Naive thymus-derived CD4-positive, alpha-beta T cell (primary cell): ENCODE data around the gene GALNT2. TPM values are rescaled to one million over a fixed set of nuclear protein-coding genes. Genes with fewer than 3 reads are reported as not detected.

Experiments
- ATAC-seq: fragments of 150-1000 bp; cut with Tn5 transposase; 2 replicates; pipeline ENCODE4 v1.10.0; 2021; ENCODE audit warnings: mild to moderate bottlenecking, moderate library complexity
- CTCF ChIA-PET: fragments of 350-600 bp; sonication (Branson Sonifier 250); formaldehyde crosslinking; loops from one replicate; lab custom pipeline; 2021; ENCODE audit warnings: antibody characterized with exemption; lab: Charles Lee
- POLR2A ChIA-PET: fragments of 350-600 bp; sonication (Branson Sonifier 250); formaldehyde crosslinking; loops from one replicate; lab custom pipeline; 2021; ENCODE audit warnings: antibody characterized with exemption, inconsistent platforms; lab: Charles Lee
- DNase-seq, 9 donors: peaks; one replicate each; pipeline versions ENCODE4 v3.0.0 to v3.0.0-alpha.2; 2020 to 2022; ENCODE audit warnings: mixed read lengths in 1 of 9
- H3K27ac ChIP-seq: one replicate; pipeline ENCODE4 v1.7.0; 2013; ENCODE audit warnings: mild to moderate bottlenecking, low read depth, low read length, moderate library complexity
- H3K27me3 ChIP-seq, 2 donors: one replicate each; pipeline ENCODE4 v1.7.0; 2013; ENCODE audit warnings: low read length in 2 of 2, mild to moderate bottlenecking in 2 of 2, moderate library complexity in 2 of 2; ENCODE audit not compliant: control insufficient read depth in 2 of 2, insufficient read depth in 2 of 2
- H3K36me3 ChIP-seq, 3 experiments: 1 replicate in 2 of 3; 2 replicates in 1 of 3; pipeline ENCODE4 v1.7.0; 2013; ENCODE audit warnings: low read length in 3 of 3, mild to moderate bottlenecking in 3 of 3, moderate library complexity in 1 of 3; ENCODE audit not compliant: insufficient read depth in 3 of 3, control insufficient read depth in 2 of 3
- H3K4me1 ChIP-seq, 2 donors: one replicate each; pipeline ENCODE4 v1.7.0; 2013; ENCODE audit warnings: low read length in 2 of 2, mild to moderate bottlenecking in 2 of 2, moderate library complexity in 1 of 2; ENCODE audit not compliant: control insufficient read depth in 2 of 2, insufficient read depth in 2 of 2
- H3K4me3 ChIP-seq: 2 replicates; pipeline ENCODE4 v1.7.0; 2013; ENCODE audit warnings: mild to moderate bottlenecking, low read length
- H3K9me3 ChIP-seq, 3 experiments: 1 replicate in 2 of 3; 2 replicates in 1 of 3; pipeline ENCODE4 v1.7.0; 2013; ENCODE audit warnings: low read length in 3 of 3; ENCODE audit not compliant: control insufficient read depth in 2 of 3
- H3K27ac Mint-ChIP-seq, 9 donors: one replicate each; pipeline ENCODE4 v1.8.0; 2020 to 2022; ENCODE audit warnings: mixed read lengths in 9 of 9, mild to moderate bottlenecking in 8 of 9, moderate library complexity in 5 of 9, inconsistent platforms in 2 of 9
- H3K27me3 Mint-ChIP-seq, 5 donors: one replicate each; pipeline ENCODE4 v1.8.0; 2021 to 2022; ENCODE audit warnings: mixed read lengths in 5 of 5, mild to moderate bottlenecking in 1 of 5
- H3K36me3 Mint-ChIP-seq, 5 donors: one replicate each; pipeline ENCODE4 v1.8.0; 2020 to 2022; ENCODE audit warnings: mixed read lengths in 5 of 5, mild to moderate bottlenecking in 3 of 5, inconsistent platforms in 1 of 5
- H3K4me1 Mint-ChIP-seq, 7 donors: one replicate each; pipeline ENCODE4 v1.8.0; 2020 to 2022; ENCODE audit warnings: mixed read lengths in 7 of 7, mild to moderate bottlenecking in 3 of 7, inconsistent platforms in 1 of 7
- H3K4me3 Mint-ChIP-seq, 10 donors: one replicate each; pipeline ENCODE4 v1.8.0; 2020 to 2022; ENCODE audit warnings: mild to moderate bottlenecking in 10 of 10, mixed read lengths in 10 of 10, moderate library complexity in 6 of 10, inconsistent platforms in 2 of 10
- H3K9me3 Mint-ChIP-seq, 11 donors: one replicate each; pipeline ENCODE4 v1.8.0; 2020 to 2022; ENCODE audit warnings: mixed read lengths in 11 of 11, mild to moderate bottlenecking in 4 of 11, inconsistent platforms in 1 of 11, moderate library complexity in 1 of 11
- intact Hi-C, 2 donors: fragments of 100-400 bp; cut with micrococcal nuclease; formaldehyde crosslinking; loops; one replicate each; pipeline ENCODE4 v1.15.1; 2023
- polyA plus RNA-seq, 2 donors: library from polyadenylated mRNA; unstranded; fragments of 300-500 nt; fragmentation: Illumina TruSeq; gene quantifications; one replicate each; pipeline ENCODE4 v1.2.3, GENCODE V29; 2021
- total RNA-seq, 6 experiments: library from RNA in 5 of 6; stranded (reverse) in 5 of 6; gene quantifications; 1 replicate in 5 of 6; 2 replicates in 1 of 6; pipeline ENCODE4 v1.2.3 and lab custom pipeline; 2021 to 2026

GALNT2 gene
- total and polyA plus RNA-seq, 7 experiments from 2014 or later = 12.0 to 32.7 (median 23.3) TPM

- Histone ChIP-seq H3K4me3 (no peak overlapping the region), H3K27ac (peak overlapping the region; percentile 76), H3K27me3 (no peaks in the 10 kb centered on the region), H3K9me3 (no peaks in the 10 kb centered on the region), H3K36me3 (no peaks in the 10 kb centered on the region), H3K4me1 (no peaks in the 10 kb centered on the region)
- POLR2A ChIA-PET = interaction anchor here (0.6 kb wide), 1 partner anchor 111 kb away, joined by 3 read pairs; no protein-coding TSS in a partner anchor
- H3K27me3 Mint-ChIP-seq = no peaks in the 10 kb centered on the region
- intact Hi-C loops = loop anchor here (1.0 to 10.0 kb wide), 20 partner anchors 16 to 1353 kb away; partner anchors contain the start of genes COG2 (in 2 of the 2), ABCB10 (in 1 of the 2), ARV1 (in 1 of the 2) and C1orf198 (in 1 of the 2)
- no peaks in the 10 kb centered on the region for H3K36me3 Mint-ChIP-seq
- H3K4me1 Mint-ChIP-seq = peaks cover 21 to 62% (median 46%) of the 10 kb centered on the region in 7 donors
- no peaks in the 10 kb centered on the region for H3K9me3 Mint-ChIP-seq
- DNase-seq (peak in 5 of 9 donors; percentile 6 to 13 (median 10)), ATAC-seq (no peak)
- peak overlapping the region; percentile 81 to 93 (median 88) for H3K4me3 Mint-ChIP-seq
- H3K27ac Mint-ChIP-seq = peak overlapping the region; percentile 52 to 89 (median 80)
- CTCF ChIA-PET = no interaction called here
Measured at GRCh38 chr1:230068952-230069684, 2.1 kb downstream of the GALNT2 start.

- Mint-ChIP-seq H3K27me3 (no peaks in the 10 kb centered on the region), H3K27ac (no peak overlapping the region), H3K9me3 (no peaks in the 10 kb centered on the region), H3K36me3 (no peaks in the 10 kb centered on the region), H3K4me3 (peak overlapping the region in 5 of 10 donors; percentile 12 to 92 (median 81)), H3K4me1 (peaks cover 21 to 69% (median 46%) of the 10 kb centered on the region in 7 donors)
- no peaks in the 10 kb centered on the region for H3K36me3 ChIP-seq
- H3K27me3 ChIP-seq = no peaks in the 10 kb centered on the region
- DNase-seq = no peak
- no peaks in the 10 kb centered on the region for H3K4me1 ChIP-seq
- POLR2A ChIA-PET = interaction anchor here (0.6 kb wide), 1 partner anchor 111 kb away, joined by 3 read pairs; no protein-coding TSS in a partner anchor
- no peak overlapping the region for H3K4me3 ChIP-seq
- CTCF ChIA-PET = no interaction called here
- intact Hi-C loops = loop anchor here (2.0 to 10.0 kb wide), 19 partner anchors 15 to 1353 kb away; partner anchors contain the start of genes COG2 (in 2 of the 2), ABCB10 (in 1 of the 2), ARV1 (in 1 of the 2) and C1orf198 (in 1 of the 2)
- H3K27ac ChIP-seq = no peak overlapping the region
- no peak for ATAC-seq
- H3K9me3 ChIP-seq = no peaks in the 10 kb centered on the region
Measured at GRCh38 chr1:230069796-230070195, 2.8 kb downstream of the GALNT2 start.

GRCh38 chr1:230070321-230071208 is 3.5 kb downstream of the GALNT2 start:
- Histone ChIP-seq H3K4me1 (no peaks in the 10 kb centered on the region), H3K4me3 (no peak overlapping the region), H3K36me3 (no peaks in the 10 kb centered on the region), H3K27ac (no peak overlapping the region), H3K27me3 (no peaks in the 10 kb centered on the region), H3K9me3 (no peaks in the 10 kb centered on the region)
- POLR2A ChIA-PET = interaction anchor here (0.9 kb wide), 1 partner anchor 13 kb away, joined by 5 read pairs; no protein-coding TSS in a partner anchor
- Mint-ChIP-seq H3K9me3 (no peaks in the 10 kb centered on the region), H3K27me3 (no peaks in the 10 kb centered on the region), H3K36me3 (peaks cover 0 to 2% (median 0%) of the 10 kb centered on the region in 5 donors), H3K4me1 (peaks cover 25 to 69% (median 50%) of the 10 kb centered on the region in 7 donors), H3K27ac (peak overlapping the region in 1 of 9 donors; percentile 68), H3K4me3 (peak overlapping the region in 1 of 10 donors; percentile 38)
- no peak for DNase-seq
- ATAC-seq = no peak
- intact Hi-C loops = no loop called here
- CTCF ChIA-PET = interaction anchor here (0.6 kb wide), 1 partner anchor 59 kb away, joined by 3 read pairs; no protein-coding TSS in a partner anchor

GRCh38 chr1:230071316-230071715 is 4.3 kb downstream of the GALNT2 start:
- H3K4me3 ChIP-seq = no peak overlapping the region
- Mint-ChIP-seq H3K4me3 (no peak overlapping the region), H3K36me3 (peaks cover 0 to 8% (median 2%) of the 10 kb centered on the region in 5 donors), H3K4me1 (peaks cover 26 to 69% (median 54%) of the 10 kb centered on the region in 7 donors), H3K27me3 (no peaks in the 10 kb centered on the region), H3K27ac (peak overlapping the region in 1 of 9 donors; percentile 54), H3K9me3 (no peaks in the 10 kb centered on the region)
- no peaks in the 10 kb centered on the region for H3K9me3 ChIP-seq
- no peaks in the 10 kb centered on the region for H3K36me3 ChIP-seq
- no peak for ATAC-seq
- H3K4me1 ChIP-seq = no peaks in the 10 kb centered on the region
- ChIA-PET CTCF (interaction anchor here (0.6 kb wide), 2 partner anchors 58 to 339 kb away, joined by 3 read pairs; no protein-coding TSS in a partner anchor), POLR2A (interaction anchor here (0.9 kb wide), 1 partner anchor 12 kb away, joined by 5 read pairs; no protein-coding TSS in a partner anchor)
- H3K27me3 ChIP-seq = no peaks in the 10 kb centered on the region
- no peak for DNase-seq
- no peak overlapping the region for H3K27ac ChIP-seq
- intact Hi-C loops = no loop called here

- Mint-ChIP-seq H3K4me3 (no peak overlapping the region), H3K27me3 (no peaks in the 10 kb centered on the region), H3K4me1 (peaks cover 31 to 76% (median 59%) of the 10 kb centered on the region in 7 donors), H3K27ac (peak overlapping the region in 1 of 9 donors; percentile 54), H3K9me3 (no peaks in the 10 kb centered on the region), H3K36me3 (peaks cover 0 to 18% (median 4%) of the 10 kb centered on the region in 5 donors)
- ChIA-PET POLR2A (no interaction called here), CTCF (no interaction called here)
- ATAC-seq (no peak), DNase-seq (no peak)
- Histone ChIP-seq H3K9me3 (no peaks in the 10 kb centered on the region), H3K36me3 (no peaks in the 10 kb centered on the region), H3K4me3 (no peak overlapping the region), H3K4me1 (no peaks in the 10 kb centered on the region), H3K27ac (no peak overlapping the region), H3K27me3 (no peaks in the 10 kb centered on the region)
- intact Hi-C loops = no loop called here
Measured at GRCh38 chr1:230072296-230072695, 5.3 kb downstream of the GALNT2 start.

GRCh38 chr1:230072866-230073265 is 5.8 kb downstream of the GALNT2 start:
- DNase-seq = no peak
- Mint-ChIP-seq H3K27me3 (no peaks in the 10 kb centered on the region), H3K9me3 (no peaks in the 10 kb centered on the region), H3K36me3 (peaks cover 0 to 19% (median 4%) of the 10 kb centered on the region in 5 donors), H3K4me1 (peaks cover 32 to 77% (median 62%) of the 10 kb centered on the region in 7 donors), H3K4me3 (no peak overlapping the region), H3K27ac (peak overlapping the region in 3 of 9 donors; percentile 25 to 41 (median 29))
- Histone ChIP-seq H3K36me3 (no peaks in the 10 kb centered on the region), H3K9me3 (no peaks in the 10 kb centered on the region), H3K4me3 (no peak overlapping the region), H3K4me1 (no peaks in the 10 kb centered on the region), H3K27me3 (no peaks in the 10 kb centered on the region), H3K27ac (no peak overlapping the region)
- ChIA-PET CTCF (no interaction called here), POLR2A (no interaction called here)
- intact Hi-C loops = no loop called here
- no peak for ATAC-seq
